Measurements from ENCODE around the gene ANKRA2. TPM values are rescaled to one million over a fixed set of nuclear protein-coding genes. Genes with fewer than 3 reads are reported as not detected.

ANKRA2 gene
- total RNA-seq, 2 donors from 2014 or later = 15.0 to 35.7 TPM

DNA sequence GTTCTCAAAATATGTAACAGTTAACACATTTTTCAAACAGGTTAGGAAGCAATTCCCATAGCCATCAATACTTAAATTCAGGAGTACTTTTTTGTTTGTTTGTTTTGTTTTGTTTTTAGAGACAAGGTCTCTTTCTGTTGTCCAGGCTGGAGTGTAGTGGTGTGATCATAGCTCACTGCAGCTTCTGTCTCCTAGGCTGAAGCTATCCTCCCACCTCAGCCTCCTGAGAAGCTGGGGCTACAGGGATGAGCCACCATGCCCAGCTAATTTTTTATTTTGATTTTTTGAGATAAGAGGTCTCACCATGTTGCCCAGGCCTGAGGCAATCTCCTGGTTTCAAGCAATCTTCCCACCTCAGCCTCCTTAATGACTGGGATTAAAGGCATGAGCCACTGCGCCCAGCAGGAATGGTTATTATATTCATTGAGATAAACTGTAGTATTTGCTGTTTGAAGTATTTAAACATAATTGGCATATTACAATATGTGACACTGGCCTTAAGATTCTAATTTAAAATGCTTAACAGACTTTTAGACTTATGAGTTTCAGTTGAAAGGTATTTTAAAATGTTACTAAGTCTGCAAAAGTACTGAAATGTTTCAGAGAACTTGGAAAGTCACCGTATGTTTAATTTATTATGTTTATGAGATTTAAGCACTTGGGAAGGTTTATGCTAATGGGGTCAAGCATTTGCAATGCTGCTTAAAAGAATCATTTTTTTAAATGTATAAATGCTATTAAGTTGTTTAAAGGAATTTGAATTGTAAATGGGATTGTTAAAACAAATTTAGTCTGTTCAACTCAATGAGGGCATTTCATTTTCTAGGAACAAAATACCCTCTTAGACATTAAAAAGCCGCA is 17.1 kb upstream of the ANKRA2 start:
- H3K4me3 Mint-ChIP-seq = no peak overlapping the region
- no peaks in the 10 kb centered on the region for H3K9me3 Mint-ChIP-seq
- no peaks in the 10 kb centered on the region for H3K4me1 Mint-ChIP-seq
- no peaks in the 10 kb centered on the region for H3K27me3 Mint-ChIP-seq
- H3K27ac Mint-ChIP-seq = no peak overlapping the region
- peaks cover 48% of the 10 kb centered on the region for H3K36me3 Mint-ChIP-seq (ENCODE audit: low read depth)
- ATAC-seq (replicated peaks) = no peak

DNA sequence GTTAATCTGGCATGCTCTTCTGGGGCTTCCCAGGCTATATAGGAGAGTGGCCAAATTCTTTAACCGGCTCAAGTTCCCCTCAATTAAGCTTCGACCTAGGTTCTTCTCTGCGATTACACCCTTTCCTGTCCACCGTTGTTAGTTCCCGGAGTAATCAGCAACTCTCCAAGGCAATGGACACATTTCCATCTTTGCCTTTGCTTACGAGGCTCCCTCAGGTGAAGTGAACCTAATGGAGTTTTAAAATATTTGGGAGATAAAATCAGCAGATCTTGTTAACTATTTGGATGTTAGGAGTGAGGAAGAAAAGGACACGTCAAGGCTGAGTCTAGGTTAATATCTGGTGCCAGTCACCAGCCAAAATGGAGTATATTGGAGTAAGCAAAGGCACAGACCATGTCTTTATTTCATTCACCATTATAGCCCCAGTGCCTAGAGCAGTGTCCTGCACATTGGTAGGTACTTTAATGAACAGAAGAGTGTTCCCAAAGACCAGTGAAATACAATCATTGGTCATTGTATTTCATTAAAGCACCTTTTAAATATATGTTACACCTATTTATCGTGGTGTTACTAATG is 619 bp upstream of the ANKRA2 start:
- no peak for ATAC-seq (replicated peaks)
- H3K36me3 Mint-ChIP-seq (ENCODE audit: low read depth) = peaks cover 71% of the 10 kb centered on the region
- H3K4me1 Mint-ChIP-seq = peaks cover 9% of the 10 kb centered on the region
- no peaks in the 10 kb centered on the region for H3K9me3 Mint-ChIP-seq
- peak overlapping the region; percentile 99 for H3K4me3 Mint-ChIP-seq
- H3K27me3 Mint-ChIP-seq = no peaks in the 10 kb centered on the region
- peak overlapping the region; percentile 100 for H3K27ac Mint-ChIP-seq

DNA sequence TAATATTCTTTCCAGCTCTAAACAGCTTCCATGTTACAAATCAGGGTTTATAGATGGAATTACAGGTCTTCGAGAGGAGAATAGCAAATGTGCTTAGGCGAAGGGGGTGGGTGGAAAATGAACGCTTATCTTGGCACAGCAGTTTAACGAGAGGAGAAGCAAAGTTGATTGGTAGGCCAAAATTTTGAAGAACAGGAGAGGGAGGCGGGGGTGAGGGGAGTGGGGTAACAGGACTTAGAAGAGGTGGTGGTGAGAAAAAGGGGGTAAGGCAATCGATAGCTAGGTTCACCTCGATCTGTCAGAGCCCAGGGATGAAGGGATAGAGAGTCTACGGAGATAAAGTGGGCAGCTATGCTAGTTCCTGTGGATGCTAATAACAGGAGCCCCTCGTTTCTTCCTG is 764 bp downstream of the ANKRA2 start:
- Mint-ChIP-seq H3K27ac (peak overlapping the region; percentile 100), H3K4me1 (peaks cover 9% of the 10 kb centered on the region), H3K36me3 (ENCODE audit: low read depth) (peaks cover 69% of the 10 kb centered on the region), H3K27me3 (no peaks in the 10 kb centered on the region), H3K4me3 (peak overlapping the region; percentile 99), H3K9me3 (no peaks in the 10 kb centered on the region)
- no peak for ATAC-seq (replicated peaks)

DNA sequence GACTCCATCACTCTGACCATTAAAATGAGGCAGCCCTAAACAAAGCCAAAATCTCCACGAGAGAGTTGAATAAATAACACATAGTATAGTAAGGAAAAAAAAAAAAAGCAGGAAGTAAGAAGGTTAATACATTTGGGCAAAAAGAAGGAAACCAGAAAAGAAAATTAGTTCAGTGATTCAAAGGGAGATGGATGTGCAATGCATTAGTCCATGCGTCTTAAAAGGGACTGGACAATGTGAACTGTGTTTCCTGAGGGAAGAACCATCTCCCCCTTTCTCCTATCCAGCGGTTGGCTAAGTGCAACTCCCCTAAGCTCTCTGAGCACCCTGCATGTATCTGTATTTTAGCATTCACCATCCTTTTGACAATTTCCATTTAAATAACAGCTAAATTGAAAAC is 1.4 kb downstream of the ANKRA2 start:
- peak overlapping the region; percentile 99 for H3K4me3 Mint-ChIP-seq
- H3K36me3 Mint-ChIP-seq (ENCODE audit: low read depth) = peaks cover 66% of the 10 kb centered on the region
- H3K27me3 Mint-ChIP-seq = no peaks in the 10 kb centered on the region
- peaks cover 9% of the 10 kb centered on the region for H3K4me1 Mint-ChIP-seq
- peak overlapping the region; percentile 100 for H3K27ac Mint-ChIP-seq
- H3K9me3 Mint-ChIP-seq = no peaks in the 10 kb centered on the region
- ATAC-seq (replicated peaks) = no peak

DNA sequence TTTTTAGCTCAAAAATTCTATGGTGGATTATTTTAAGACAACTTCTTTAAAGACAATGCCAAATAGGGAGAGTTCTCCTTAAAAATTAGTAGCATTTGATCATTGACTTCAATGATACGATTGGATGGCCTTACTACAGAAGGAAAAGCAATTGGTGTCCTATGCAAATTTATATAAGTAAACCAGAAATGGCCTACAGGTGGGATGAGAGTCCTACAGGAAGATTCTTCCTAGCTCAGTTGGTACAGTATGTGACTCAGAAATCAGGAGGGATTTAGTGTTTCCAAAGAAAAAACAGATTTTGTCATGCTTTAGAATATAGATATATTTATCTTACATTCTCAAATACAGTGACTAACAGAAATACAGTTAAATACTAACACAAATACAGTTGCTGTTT is 6.5 kb downstream of the ANKRA2 start:
- Mint-ChIP-seq H3K4me1 (peaks cover 7% of the 10 kb centered on the region), H3K4me3 (no peak overlapping the region)

DNA sequence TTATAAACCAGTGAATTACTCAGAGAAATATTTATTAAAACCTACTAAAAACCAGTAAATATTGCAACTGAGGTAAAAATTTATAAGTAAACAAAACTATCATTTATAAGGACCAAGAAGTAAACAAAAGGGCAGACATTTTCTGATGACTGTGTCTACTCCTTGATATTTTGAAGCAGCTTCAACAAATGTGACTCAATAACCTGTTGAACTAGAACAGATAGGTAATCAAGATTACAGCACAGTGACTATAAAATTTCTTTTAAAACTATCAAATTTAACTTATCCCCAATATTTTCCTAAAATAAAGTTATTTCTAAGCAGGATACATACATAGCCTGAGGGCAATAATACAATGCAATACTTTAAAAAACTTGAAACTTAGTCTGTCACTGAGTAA is 12.8 kb downstream of the ANKRA2 start:
- no peak for ATAC-seq (replicated peaks)
- H3K4me1 Mint-ChIP-seq = no peaks in the 10 kb centered on the region
- H3K27me3 Mint-ChIP-seq = no peaks in the 10 kb centered on the region
- no peak overlapping the region for H3K27ac Mint-ChIP-seq
- no peaks in the 10 kb centered on the region for H3K9me3 Mint-ChIP-seq
- H3K36me3 Mint-ChIP-seq (ENCODE audit: low read depth) = peaks cover 39% of the 10 kb centered on the region
- no peak overlapping the region for H3K4me3 Mint-ChIP-seq

More for the DNA sequence above, 6.5 kb downstream of the ANKRA2 start:
- ATAC-seq (replicated peaks) = no peak
- peaks cover 79% of the 10 kb centered on the region for H3K36me3 Mint-ChIP-seq (ENCODE audit: low read depth)
- H3K9me3 Mint-ChIP-seq = no peaks in the 10 kb centered on the region
- no peak overlapping the region for H3K27ac Mint-ChIP-seq
- no peaks in the 10 kb centered on the region for H3K27me3 Mint-ChIP-seq

DNA sequence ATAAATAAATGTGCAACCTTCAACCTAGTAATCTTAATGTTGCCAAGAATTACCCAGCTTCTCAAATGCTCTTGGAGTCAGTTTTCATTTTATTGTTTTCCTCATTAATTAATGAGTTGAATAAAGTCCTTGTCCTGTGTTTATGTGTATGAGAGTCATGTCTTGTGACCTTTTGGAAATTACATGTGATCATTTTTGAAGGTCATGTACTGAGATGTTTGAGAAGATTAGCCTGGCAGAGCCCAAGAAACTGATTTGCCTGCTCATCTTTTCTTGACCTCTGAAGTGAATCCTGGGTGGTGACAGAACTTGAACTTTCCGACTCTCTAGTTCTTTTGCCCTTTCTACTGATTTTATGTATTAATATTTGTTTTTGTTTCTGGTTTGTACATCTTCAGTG is 15.4 kb downstream of the ANKRA2 start:
- Mint-ChIP-seq H3K9me3 (no peaks in the 10 kb centered on the region), H3K4me3 (no peak overlapping the region), H3K36me3 (ENCODE audit: low read depth) (peaks cover 21% of the 10 kb centered on the region), H3K27me3 (peaks cover 3% of the 10 kb centered on the region), H3K4me1 (no peaks in the 10 kb centered on the region), H3K27ac (no peak overlapping the region)
- no peak for ATAC-seq (replicated peaks)

DNA sequence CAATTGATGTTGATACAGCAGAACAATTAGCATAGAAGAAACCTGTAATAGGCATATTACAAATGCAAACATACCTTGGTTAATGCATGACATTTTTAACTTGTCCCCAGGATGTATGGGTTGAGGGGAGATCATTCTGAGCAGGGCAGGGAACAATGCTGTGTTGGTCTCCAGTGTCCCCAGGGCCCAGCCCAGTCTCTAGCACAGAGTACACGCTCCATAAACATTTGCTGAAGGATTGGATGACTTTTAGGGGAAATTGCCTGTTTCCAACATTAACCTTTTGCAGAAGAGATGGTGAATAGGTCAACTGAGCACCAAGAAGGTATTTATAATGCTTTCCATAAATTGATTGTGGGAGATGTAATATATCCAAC is 20.0 kb downstream of the ANKRA2 start:
- no peak for ATAC-seq (replicated peaks)
- Mint-ChIP-seq H3K36me3 (ENCODE audit: low read depth) (no peaks in the 10 kb centered on the region), H3K4me1 (no peaks in the 10 kb centered on the region), H3K27ac (no peak overlapping the region), H3K27me3 (peaks cover 32% of the 10 kb centered on the region), H3K4me3 (no peak overlapping the region), H3K9me3 (no peaks in the 10 kb centered on the region)

DNA sequence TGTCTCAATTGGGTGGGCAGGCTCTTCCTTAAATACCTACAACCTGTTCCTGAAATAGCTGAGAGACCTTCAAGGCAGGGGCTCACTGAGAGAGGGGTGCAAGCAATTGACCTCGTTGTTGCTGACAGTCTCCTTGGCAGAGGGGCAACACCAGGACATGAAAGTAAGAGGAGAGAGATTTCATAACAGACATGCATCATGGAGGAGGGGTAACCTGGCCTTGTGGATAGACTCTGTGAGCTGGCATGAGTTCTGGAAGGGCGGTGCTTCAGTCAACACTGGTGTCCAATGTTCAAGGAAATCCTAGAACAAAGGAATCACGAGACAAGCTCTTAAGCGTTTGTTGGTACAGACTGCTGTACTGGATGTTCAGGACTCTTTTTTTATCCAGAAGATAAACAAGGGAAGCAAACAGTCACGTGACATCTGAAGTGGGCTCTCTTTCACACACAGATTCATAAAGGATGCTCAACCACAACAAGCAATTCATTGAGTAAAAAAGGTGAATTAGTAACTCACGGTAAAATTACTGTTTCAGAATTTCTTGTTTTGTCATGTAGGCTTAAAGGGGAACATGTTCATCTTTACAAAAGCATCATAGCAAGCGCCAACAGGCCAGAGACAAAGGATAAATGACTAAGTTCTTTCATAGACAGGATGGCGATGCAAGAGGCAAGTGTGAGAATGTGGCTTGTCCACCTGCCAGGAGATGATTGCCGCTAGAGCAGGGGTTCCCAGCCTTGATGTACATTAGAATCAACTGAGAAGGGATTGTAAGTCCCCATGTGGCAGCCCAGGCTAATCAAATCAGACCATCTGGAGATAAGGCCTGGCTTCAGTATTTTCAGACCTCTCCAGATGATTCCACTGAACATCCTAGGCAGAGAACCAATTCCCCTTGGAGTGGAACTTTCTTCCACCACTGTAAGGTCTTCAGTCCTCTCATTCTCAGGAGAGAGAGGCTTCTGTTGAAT is 20.7 kb downstream of the ANKRA2 start:
- Mint-ChIP-seq H3K4me1 (no peaks in the 10 kb centered on the region), H3K9me3 (no peaks in the 10 kb centered on the region), H3K4me3 (no peak overlapping the region), H3K36me3 (ENCODE audit: low read depth) (no peaks in the 10 kb centered on the region), H3K27ac (no peak overlapping the region), H3K27me3 (peaks cover 38% of the 10 kb centered on the region)
- ATAC-seq (replicated peaks) = no peak

DNA sequence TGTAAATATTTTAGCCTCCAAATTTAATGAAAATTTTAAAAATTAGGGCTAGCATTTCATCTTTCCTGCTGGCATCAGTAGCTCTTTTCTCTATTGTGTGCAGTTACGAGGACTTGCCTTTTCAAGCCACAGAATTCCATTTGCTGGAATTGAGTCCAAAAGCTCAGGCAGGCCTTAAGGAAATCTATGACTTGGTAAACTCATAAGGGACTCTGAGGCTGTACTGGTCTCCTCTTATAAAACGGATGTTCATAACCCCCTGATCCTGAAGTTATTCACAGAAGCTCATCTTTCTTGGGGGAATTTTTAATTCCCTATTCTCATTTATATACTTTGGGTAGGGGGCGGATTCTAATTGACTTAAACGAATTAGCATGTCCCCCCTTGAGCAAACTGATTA is 23.4 kb downstream of the ANKRA2 start:
- Mint-ChIP-seq H3K4me1 (no peaks in the 10 kb centered on the region), H3K9me3 (no peaks in the 10 kb centered on the region), H3K27me3 (peaks cover 38% of the 10 kb centered on the region), H3K36me3 (ENCODE audit: low read depth) (no peaks in the 10 kb centered on the region), H3K4me3 (no peak overlapping the region), H3K27ac (no peak overlapping the region)
- no peak for ATAC-seq (replicated peaks)

DNA sequence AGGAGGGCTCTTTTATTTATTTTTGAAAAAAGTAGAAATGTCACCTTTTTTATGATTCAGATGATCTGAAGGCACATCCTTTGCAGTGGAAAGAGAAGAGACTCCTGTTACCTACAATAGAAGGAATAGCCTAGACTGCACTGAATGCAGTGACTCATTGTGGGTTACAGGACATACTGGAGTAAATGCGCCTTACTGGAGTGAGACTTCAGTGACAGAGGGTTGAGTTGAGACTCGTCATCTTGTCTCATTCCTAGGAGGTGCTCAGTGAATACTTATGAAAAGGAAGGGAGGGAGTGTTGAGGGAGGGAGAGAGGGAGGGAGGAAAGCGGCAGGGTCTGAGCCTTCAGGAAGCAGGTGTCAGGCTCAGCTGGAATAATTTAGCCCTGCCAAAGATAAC is 25.2 kb downstream of the ANKRA2 start:
- peaks cover 39% of the 10 kb centered on the region for H3K27me3 Mint-ChIP-seq
- ATAC-seq (replicated peaks) = peak; percentile 46
- H3K4me1 Mint-ChIP-seq = no peaks in the 10 kb centered on the region
- no peak overlapping the region for H3K27ac Mint-ChIP-seq
- H3K9me3 Mint-ChIP-seq = no peaks in the 10 kb centered on the region
- no peaks in the 10 kb centered on the region for H3K36me3 Mint-ChIP-seq (ENCODE audit: low read depth)
- H3K4me3 Mint-ChIP-seq = no peak overlapping the region

DNA sequence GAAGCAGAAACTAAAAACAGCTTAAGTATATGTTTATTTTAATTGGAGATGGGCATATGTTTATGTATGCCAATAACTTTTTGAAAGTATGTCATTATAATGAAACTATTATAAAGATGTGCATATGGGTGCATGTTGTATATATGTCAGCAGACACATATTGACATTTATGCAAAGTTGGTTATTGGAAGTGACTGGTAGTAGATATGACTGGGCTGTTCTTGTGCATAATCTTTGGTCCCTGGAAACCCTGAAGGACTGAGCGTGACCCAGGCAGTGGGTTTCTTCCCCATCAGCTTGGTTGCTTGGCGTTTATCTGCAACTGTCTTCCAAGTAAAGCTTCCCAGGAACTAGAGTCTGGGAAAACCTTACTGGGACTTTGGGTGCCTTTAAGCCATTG is 25.7 kb downstream of the ANKRA2 start:
- Mint-ChIP-seq H3K27ac (no peak overlapping the region), H3K27me3 (peaks cover 42% of the 10 kb centered on the region), H3K36me3 (ENCODE audit: low read depth) (no peaks in the 10 kb centered on the region), H3K4me1 (no peaks in the 10 kb centered on the region), H3K4me3 (no peak overlapping the region), H3K9me3 (no peaks in the 10 kb centered on the region)
- no peak for ATAC-seq (replicated peaks)

DNA sequence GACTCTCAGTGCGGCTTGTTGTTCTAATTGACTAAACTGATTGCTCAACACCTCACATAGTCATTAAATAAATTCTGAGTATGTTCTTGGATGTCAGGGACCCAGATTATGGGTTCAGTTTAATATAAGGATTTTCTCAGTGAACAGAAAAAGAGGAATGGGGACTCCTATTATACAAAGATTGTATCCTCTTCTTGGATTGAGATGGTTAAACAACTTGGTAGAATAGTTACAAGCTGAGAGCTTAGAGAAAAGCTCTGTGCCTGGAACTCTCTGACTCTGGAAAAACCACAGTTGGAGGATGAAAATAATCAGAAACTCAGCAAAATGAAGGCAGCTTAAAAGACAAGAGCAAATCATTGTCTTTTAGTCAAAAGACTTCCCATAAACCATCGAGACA is 30.5 kb downstream of the ANKRA2 start:
- H3K4me3 Mint-ChIP-seq = no peak overlapping the region
- H3K4me1 Mint-ChIP-seq = no peaks in the 10 kb centered on the region
- no peak overlapping the region for H3K27ac Mint-ChIP-seq
- peaks cover 31% of the 10 kb centered on the region for H3K27me3 Mint-ChIP-seq
- H3K9me3 Mint-ChIP-seq = no peaks in the 10 kb centered on the region
- no peak for ATAC-seq (replicated peaks)
- no peaks in the 10 kb centered on the region for H3K36me3 Mint-ChIP-seq (ENCODE audit: low read depth)

DNA sequence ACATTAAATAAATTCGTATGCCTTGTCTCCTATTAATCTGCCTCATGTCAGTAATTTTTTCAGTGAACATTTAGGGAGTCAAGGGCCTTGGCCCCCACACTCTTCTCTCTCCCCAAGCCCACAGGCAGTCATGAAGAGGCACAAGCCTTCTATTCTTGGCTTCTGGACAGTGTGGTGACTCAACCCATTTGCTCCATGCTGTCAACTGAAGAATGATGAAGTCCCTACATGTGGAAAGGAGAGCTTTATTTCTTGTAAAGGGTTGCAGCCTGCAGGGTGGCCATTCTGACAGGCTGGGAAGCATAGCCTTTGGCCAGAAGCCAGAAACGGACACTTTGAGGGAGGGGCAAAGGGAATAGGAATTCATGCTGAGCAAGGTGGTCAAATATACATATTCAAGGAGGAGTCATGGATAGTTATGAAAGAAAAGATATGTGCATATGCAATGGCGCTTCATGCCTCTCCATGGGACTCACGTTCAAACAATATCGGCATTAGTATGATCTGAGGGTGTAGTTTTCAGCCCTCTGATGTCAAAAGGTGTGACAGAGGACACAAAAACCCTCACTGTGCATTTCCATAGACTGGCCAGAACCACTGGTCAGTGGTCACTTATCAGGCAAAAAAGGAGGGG is 31.3 kb downstream of the ANKRA2 start:
- H3K4me3 Mint-ChIP-seq = no peak overlapping the region
- ATAC-seq (replicated peaks) = no peak
- no peaks in the 10 kb centered on the region for H3K36me3 Mint-ChIP-seq (ENCODE audit: low read depth)
- H3K9me3 Mint-ChIP-seq = no peaks in the 10 kb centered on the region
- H3K27me3 Mint-ChIP-seq = peaks cover 28% of the 10 kb centered on the region
- no peak overlapping the region for H3K27ac Mint-ChIP-seq
- H3K4me1 Mint-ChIP-seq = no peaks in the 10 kb centered on the region
